H1 (cell line): Measurements from ENCODE around the gene ACAP3. TPM values are rescaled to one million over a fixed set of nuclear protein-coding genes. Genes with fewer than 3 reads are reported as not detected.

Experiments
- GABPA ChIP-seq: IDR thresholded peaks from 2 replicates; pipeline ENCODE4 v1.6.1; 2011; ENCODE audit warnings: mild to moderate bottlenecking, low read length, moderate library complexity, borderline replicate concordance; ENCODE audit not compliant: insufficient read depth
- polyA plus RNA-seq, 7 experiments: library from polyadenylated mRNA; depleted of rRNA in 3 of 7; stranded (reverse) in 5 of 7; unstranded in 2 of 7; fragments of >200 nt in 5 of 7; fragments of 200-250 nt in 2 of 7; gene quantifications; 1 replicate in 5 of 7; 2 replicates in 1 of 7; 4 replicates in 1 of 7; pipeline versions ENCODE4 v1.2.1 to v1.2.3, GENCODE V29; 2011 to 2013; ENCODE audit warnings: missing spikeins in 2 of 7, mixed read lengths in 2 of 7
- total RNA-seq: library from RNA; stranded (reverse); fragmentation: NEBNext Ultra II Directional; extraction: Animal tissue kit (Norgen Biotek cat#: 25700); gene quantifications from 2 replicates; pipeline ENCODE4 v1.2.1, GENCODE V29; 2021

The ACAP3 gene
- total and polyA plus RNA-seq, 2 of the 8 experiments (the other 6 are each of a cell fraction or from before 2014, with no cell fraction given): 14.8 to 28.3 TPM

GRCh38 chr1:1286313-1287261 is 21.1 kb downstream of the ACAP3 start (continued):
- TF ChIP-seq GABPA: no peak
